OCI-LY3 (cell line): ENCODE data around the gene INO80D.

Experiments
- CTCF ChIP-seq: fragments of 200-600, 300-600 bp; sonication (generic); IDR thresholded peaks from 2 replicates; pipeline ENCODE4 v1.5.1; 2014; ENCODE audit warnings: antibody characterized with exemption, low read length, low read depth
- EZH2phosphoT487 ChIP-seq: fragments of 200-600 bp; shearing (Covaris generic); IDR thresholded peaks from 2 replicates; pipeline ENCODE4 v1.6.1; 2018; ENCODE audit warnings: antibody characterized with exemption, mixed run types, low read depth

- TF ChIP-seq EZH2phosphoT487: no peak
- TF ChIP-seq CTCF: no peak
These were observed 22.3 kb downstream of the INO80D start for GRCh38 chr2:206063635-206064034.
